Epithelial cell of prostate (primary cell): ENCODE results near the gene KIAA0825.
"Not testable (repeated sequence)": the region's sequence is repeated elsewhere in the genome, so short reads cannot be mapped to it uniquely, and the experiment has no call there.

ENCODE experiments used
- DNase-seq: peaks from one replicate; pipeline ENCODE4 v3.0.0-alpha.2; 2011; ENCODE audit warnings: low read depth, low spot score
- H3K27ac ChIP-seq: fragments of 450-650 bp; 2 replicates; pipeline ENCODE4 v1.5.1; 2017; ENCODE audit warnings: mild to moderate bottlenecking

Gene KIAA0825

GRCh38 chr5:94154672-94155071 is 463.7 kb downstream of the KIAA0825 start:
- no peak for DNase-seq
- H3K27ac ChIP-seq: no peak overlapping the region

DNA sequence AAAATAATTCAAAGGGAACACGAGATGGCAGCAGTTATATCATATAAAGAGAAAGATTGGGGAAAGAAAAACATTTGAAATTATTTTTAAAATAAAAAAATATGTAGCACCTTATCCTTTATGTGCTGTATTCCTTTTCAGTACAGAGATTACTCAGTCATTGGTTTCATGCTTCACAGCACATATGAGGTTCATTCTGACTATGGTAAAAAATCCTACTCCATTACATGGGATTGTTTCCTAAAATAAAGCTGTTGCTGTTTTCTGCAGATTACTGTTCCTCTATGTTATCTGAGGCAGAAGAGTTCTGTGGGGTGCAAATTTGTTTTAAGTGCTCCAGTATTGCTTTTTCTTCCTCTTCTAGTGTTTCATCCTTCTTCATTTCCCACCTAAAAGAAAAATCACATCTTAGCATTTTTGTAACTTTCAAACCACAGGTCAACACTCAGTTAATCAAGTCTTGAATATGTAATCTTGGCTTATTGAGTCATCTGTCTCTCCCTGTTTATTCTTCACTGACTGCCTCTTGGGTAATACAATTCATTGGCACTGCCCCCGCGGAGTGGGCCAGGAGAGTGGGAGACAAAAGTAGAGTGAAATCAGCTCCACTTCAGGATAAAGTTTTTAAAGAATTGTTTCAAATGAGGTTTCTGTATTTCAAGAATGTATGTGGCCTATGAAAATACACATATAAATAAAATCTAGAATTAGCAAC is 464.5 kb downstream of the KIAA0825 start:
- H3K27ac ChIP-seq: no peak overlapping the region
- DNase-seq: no peak

- not testable (repeated sequence) for H3K27ac ChIP-seq, DNase-seq
These were observed 474.8 kb downstream of the KIAA0825 start for GRCh38 chr5:94143621-94144020.

DNA sequence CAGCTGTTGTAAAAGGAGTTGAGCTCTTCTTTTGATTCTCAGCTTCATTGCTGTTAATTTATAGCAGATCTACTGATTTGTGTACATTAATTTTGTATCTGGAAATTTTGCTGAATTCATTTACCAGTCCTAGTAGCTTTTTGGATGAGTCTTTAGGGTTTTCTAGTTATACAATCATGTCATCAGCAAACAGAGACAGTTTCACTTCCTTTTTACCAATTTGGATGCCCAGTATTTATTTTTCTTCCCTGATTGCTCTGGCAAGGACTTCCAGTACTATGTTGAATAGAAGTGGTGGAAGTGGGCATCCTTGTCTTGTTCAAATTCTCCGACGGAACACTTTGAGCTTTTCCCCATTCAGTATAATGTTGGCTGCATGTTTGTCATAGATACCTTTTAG is 478.1 kb downstream of the KIAA0825 start:
- DNase-seq: no peak
- H3K27ac ChIP-seq: no peak overlapping the region

DNA sequence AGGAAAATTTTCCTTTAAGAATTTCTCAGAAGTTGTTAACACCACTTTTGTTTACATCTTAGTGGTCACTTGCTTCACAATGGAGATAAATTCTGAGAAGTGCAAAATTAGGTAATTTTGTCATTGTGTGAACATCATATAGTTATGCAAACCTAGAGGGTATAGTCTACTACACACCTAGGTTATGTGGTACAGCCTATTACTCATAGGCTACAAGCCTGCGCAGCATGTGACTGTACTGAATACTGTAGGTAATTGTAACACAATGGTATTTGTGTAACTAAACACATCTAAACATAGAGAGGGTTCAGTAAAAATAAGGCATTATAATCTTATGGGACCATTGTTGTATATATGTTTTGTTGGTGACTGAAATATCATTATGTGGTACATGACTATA is 488.3 kb downstream of the KIAA0825 start:
- no peak overlapping the region for H3K27ac ChIP-seq
- DNase-seq: no peak

- no peak overlapping the region for H3K27ac ChIP-seq
- no peak for DNase-seq
These were observed 493.3 kb downstream of the KIAA0825 start for GRCh38 chr5:94125107-94125506.

- not testable (repeated sequence) for DNase-seq, H3K27ac ChIP-seq
These were observed 502.1 kb downstream of the KIAA0825 start for GRCh38 chr5:94116317-94116716.

- DNase-seq: no peak
- no peak overlapping the region for H3K27ac ChIP-seq
These were observed 505.3 kb downstream of the KIAA0825 start for GRCh38 chr5:94113087-94113486.

GRCh38 chr5:94111209-94112004 is 507.0 kb downstream of the KIAA0825 start:
- peak overlapping the region; percentile 67 for H3K27ac ChIP-seq

GRCh38 chr5:94103514-94104245 is 514.7 kb downstream of the KIAA0825 start:
- H3K27ac ChIP-seq: no peak overlapping the region
- DNase-seq: no peak

More at GRCh38 chr5:94111209-94112004, 507.0 kb downstream of the KIAA0825 start:
- peak; percentile 73 for DNase-seq
